Neural crest cell (in vitro differentiated cells): ENCODE data around the gene PLCH2. TPM values are rescaled to one million over a fixed set of nuclear protein-coding genes. Genes with fewer than 3 reads are reported as not detected.
"Not testable (repeated sequence)": the region's sequence is repeated elsewhere in the genome, so short reads cannot be mapped to it uniquely, and the experiment has no call there.

Source experiments
- DNase-seq: peaks from one replicate; pipeline ENCODE4 v3.0.0; 2021; ENCODE audit warnings: low read depth, mixed read lengths, low spot score
- H3K27ac Mint-ChIP-seq: one replicate; pipeline ENCODE4 v1.8.0; 2021; ENCODE audit warnings: mild to moderate bottlenecking, mixed read lengths; ENCODE audit not compliant: unreplicated experiment
- H3K27me3 Mint-ChIP-seq: 2 replicates; pipeline ENCODE4 v1.8.0; 2021; ENCODE audit warnings: low read depth, mild to moderate bottlenecking, mixed read lengths
- H3K36me3 Mint-ChIP-seq: 2 replicates; pipeline ENCODE4 v1.8.0; 2021; ENCODE audit warnings: low read depth, mild to moderate bottlenecking, mixed read lengths
- H3K4me1 Mint-ChIP-seq: 2 replicates; pipeline ENCODE4 v1.8.0; 2021; ENCODE audit warnings: mixed read lengths
- H3K4me3 Mint-ChIP-seq: one replicate; pipeline ENCODE4 v1.8.0; 2021; ENCODE audit warnings: mild to moderate bottlenecking, mixed read lengths
- H3K9me3 Mint-ChIP-seq: 2 replicates; pipeline ENCODE4 v1.8.0; 2021; ENCODE audit warnings: mixed read lengths
- CTCF ChIP-seq: fragments of 200-600 bp; sonication (generic); conservative IDR thresholded peaks from 2 replicates; pipeline ENCODE4 v1.5.0; 2021; ENCODE audit warnings: antibody characterized with exemption, mild to moderate bottlenecking
- total RNA-seq: library from RNA; stranded (reverse); gene quantifications from 2 replicates; pipeline ENCODE4 v1.2.1, GENCODE V29; 2021

Gene PLCH2
- total RNA-seq, 1 donor from 2014 or later, result 0.37 TPM

DNA sequence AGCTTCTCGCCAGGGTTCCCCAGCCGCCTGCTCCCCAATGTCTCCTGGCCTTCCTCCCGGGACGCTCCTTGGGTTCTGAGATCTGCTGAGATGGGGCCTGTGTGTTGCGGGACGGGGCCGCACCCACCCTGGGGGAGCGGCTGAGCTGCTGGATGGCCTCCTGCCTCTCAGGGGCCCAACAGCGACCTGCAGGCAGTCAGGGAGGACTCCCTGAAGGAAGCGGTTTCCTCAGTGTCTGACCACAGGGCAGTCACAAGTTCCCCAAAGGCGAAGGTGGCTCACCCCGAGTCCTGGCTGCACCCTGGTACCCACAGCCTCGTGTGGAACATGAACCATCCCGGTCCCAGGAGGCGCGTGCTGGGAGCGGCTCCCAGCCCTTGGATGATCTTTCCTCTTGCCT, 18.6 kb upstream of the PLCH2 start:
- no peaks in the 10 kb centered on the region for H3K36me3 Mint-ChIP-seq
- TF ChIP-seq CTCF, result no peak
- H3K4me3 Mint-ChIP-seq, result no peak overlapping the region
- no peak overlapping the region for H3K27ac Mint-ChIP-seq
- H3K4me1 Mint-ChIP-seq, result no peaks in the 10 kb centered on the region
- H3K9me3 Mint-ChIP-seq, result no peaks in the 10 kb centered on the region
- DNase-seq, result no peak
- H3K27me3 Mint-ChIP-seq, result no peaks in the 10 kb centered on the region

- Mint-ChIP-seq H3K4me3 (no peak overlapping the region), H3K36me3 (no peaks in the 10 kb centered on the region), H3K27ac (no peak overlapping the region), H3K27me3 (peaks cover 6% of the 10 kb centered on the region), H3K9me3 (no peaks in the 10 kb centered on the region), H3K4me1 (peaks cover 5% of the 10 kb centered on the region)
- no peak for DNase-seq
- TF ChIP-seq CTCF, result no peak
Measured at GRCh38 chr1:2458687-2459086, 17.4 kb upstream of the PLCH2 start.

- H3K27ac Mint-ChIP-seq, H3K36me3 Mint-ChIP-seq, H3K9me3 Mint-ChIP-seq, H3K4me1 Mint-ChIP-seq, H3K4me3 Mint-ChIP-seq, H3K27me3 Mint-ChIP-seq, DNase-seq: not testable (repeated sequence)
Measured at GRCh38 chr1:2459102-2459753, 16.9 kb upstream of the PLCH2 start.

DNA sequence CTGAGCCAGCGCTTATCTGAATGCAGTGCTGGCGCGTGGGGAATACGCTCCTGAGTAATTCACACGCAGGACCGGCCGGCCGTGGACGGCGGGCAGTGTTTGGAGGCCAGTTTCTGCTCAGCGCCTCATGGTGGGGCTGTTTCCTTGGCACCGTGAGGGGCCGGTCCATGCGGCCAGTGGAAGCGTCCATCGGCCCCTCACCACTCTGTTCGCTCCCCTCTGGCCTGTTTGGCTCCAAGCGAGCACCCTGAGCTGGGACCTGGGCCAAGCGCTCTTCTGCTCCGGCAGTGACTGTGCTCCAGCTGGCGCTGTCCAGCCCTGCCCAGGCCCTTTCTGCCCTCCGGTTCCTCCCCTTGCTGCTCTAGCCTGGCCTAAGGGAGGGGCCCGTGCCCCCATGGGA, 16.3 kb upstream of the PLCH2 start:
- no peaks in the 10 kb centered on the region for H3K36me3 Mint-ChIP-seq
- H3K4me3 Mint-ChIP-seq, result no peak overlapping the region
- no peaks in the 10 kb centered on the region for H3K9me3 Mint-ChIP-seq
- no peak for DNase-seq
- peaks cover 5% of the 10 kb centered on the region for H3K4me1 Mint-ChIP-seq
- H3K27ac Mint-ChIP-seq, result no peak overlapping the region
- peaks cover 11% of the 10 kb centered on the region for H3K27me3 Mint-ChIP-seq
- TF ChIP-seq CTCF, result no peak

GRCh38 chr1:2460203-2460602, 15.9 kb upstream of the PLCH2 start:
- Mint-ChIP-seq H3K4me1 (peaks cover 5% of the 10 kb centered on the region), H3K27me3 (peaks cover 11% of the 10 kb centered on the region), H3K27ac (no peak overlapping the region), H3K36me3 (no peaks in the 10 kb centered on the region), H3K4me3 (no peak overlapping the region), H3K9me3 (no peaks in the 10 kb centered on the region)
- DNase-seq, result no peak
- no peak for TF ChIP-seq CTCF

- no peak for TF ChIP-seq CTCF
- peaks cover 11% of the 10 kb centered on the region for H3K27me3 Mint-ChIP-seq
- H3K27ac Mint-ChIP-seq, result no peak overlapping the region
- H3K4me3 Mint-ChIP-seq, result no peak overlapping the region
- H3K4me1 Mint-ChIP-seq, result peaks cover 5% of the 10 kb centered on the region
- no peak for DNase-seq
- no peaks in the 10 kb centered on the region for H3K36me3 Mint-ChIP-seq
- H3K9me3 Mint-ChIP-seq, result no peaks in the 10 kb centered on the region
Measured at GRCh38 chr1:2460996-2461751, 14.9 kb upstream of the PLCH2 start.
